ENCODE measurements around the gene P2RX1. TPM values are rescaled to one million over a fixed set of nuclear protein-coding genes. Genes with fewer than 3 reads are reported as not detected.

The P2RX1 gene
- total and polyA plus RNA-seq, 2 experiments from 2014 or later: 0.31 to 2.2 TPM

GRCh38 chr17:3889325-3890012 is 26.8 kb downstream of the P2RX1 start:
- no peak overlapping the region for H3K4me3 ChIP-seq
- H3F3A ChIP-seq (replicated peaks; ENCODE audit: low read depth): peaks cover 17% of the 10 kb centered on the region; the same call in 1 of the 2 replicates
- peaks cover 28% of the 10 kb centered on the region for H3K4me1 ChIP-seq (ENCODE audit: insufficient read depth)
- no peaks in the 10 kb centered on the region; the same call in 1 of the 2 replicates for H4K20me1 ChIP-seq (replicated peaks; ENCODE audit: insufficient read depth)
- Mint-ChIP-seq H3K27ac (no peak overlapping the region), H3K9me3 (peaks cover 3% of the 10 kb centered on the region; the same call in 1 of the 3 replicates), H3K4me3 (no peak overlapping the region), H3K27me3 (ENCODE audit: insufficient read depth, low read depth, poor library complexity) (peaks cover 22% of the 10 kb centered on the region), H3K36me3 (ENCODE audit: low read depth) (no peaks in the 10 kb centered on the region; the same call in 2 of the 3 replicates), H3K4me1 (peaks cover 47% of the 10 kb centered on the region)
- TF ChIP-seq NANOG (IDR thresholded peaks at IDR 0.05; ENCODE audit: borderline replicate concordance) (no peak), ZNF331 (CRISPR knock-in tag; IDR thresholded peaks at IDR 0.05; ENCODE audit: low read depth) (no peak), ZNF114 (CRISPR knock-in tag; IDR thresholded peaks at IDR 0.05) (no peak), ETS1 (IDR thresholded peaks at IDR 0.05) (no peak), REST (IDR thresholded peaks at IDR 0.05; ENCODE audit: unreplicated experiment) (no peak), CREB1 (CRISPR knock-in tag; IDR thresholded peaks at IDR 0.05; ENCODE audit: low read depth) (no peak), STAT1 (IDR thresholded peaks at IDR 0.05; ENCODE audit: unreplicated experiment) (no peak), EZH2 (IDR thresholded peaks at IDR 0.05; ENCODE audit: low read depth, unreplicated experiment) (no peak), POLR2AphosphoS5 (IDR thresholded peaks at IDR 0.05; ENCODE audit: low read depth) (no peak)
- DNase-seq (ENCODE audit: low spot score) (no peak), ATAC-seq (no peak)
- H3K27me3 ChIP-seq (ENCODE audit: insufficient read depth): no peaks in the 10 kb centered on the region
- no peaks in the 10 kb centered on the region for H3K9me2 ChIP-seq (ENCODE audit: insufficient read depth)
- H3K27ac ChIP-seq (ENCODE audit: low read depth): no peak overlapping the region
- H3K4me2 ChIP-seq: no peak overlapping the region
- no peak overlapping the region for H2AFZ ChIP-seq
- H3K36me3 ChIP-seq (ENCODE audit: insufficient read depth): no peaks in the 10 kb centered on the region
- H3K79me2 ChIP-seq (replicated peaks; ENCODE audit: insufficient read depth): 0 out of 2 replicates have a peak, but pooled peaks cover 4% of the 10 kb centered on the region
